HG03354 (cell line): ENCODE data around the gene CD81.
"Not testable (repeated sequence)": the region's sequence is repeated elsewhere in the genome, so short reads cannot be mapped to it uniquely, and the experiment has no call there.

Experiments used
- ATAC-seq: cut with Tn5 transposase; IDR thresholded peaks from one replicate; pipeline ENCODE4 v1.9.1; 2021; ENCODE audit warnings: mild to moderate bottlenecking; ENCODE audit not compliant: unreplicated experiment, poor library complexity, severe bottlenecking

The CD81 gene

GRCh38 chr11:2355000-2355644, 22.0 kb upstream of the CD81 start:
- ATAC-seq = no peak

- no peak for ATAC-seq
Observed at GRCh38 chr11:2357246-2357645, 19.9 kb upstream of the CD81 start.

- ATAC-seq = not testable (repeated sequence)
Observed at GRCh38 chr11:2357651-2358050, 19.5 kb upstream of the CD81 start.

- no peak for ATAC-seq
Observed at GRCh38 chr11:2358754-2359442, 18.2 kb upstream of the CD81 start.

- ATAC-seq = no peak
Observed at GRCh38 chr11:2359557-2359956, 17.6 kb upstream of the CD81 start.

GRCh38 chr11:2360081-2360642, 16.9 kb upstream of the CD81 start:
- ATAC-seq = no peak

GRCh38 chr11:2361565-2361964, 15.5 kb upstream of the CD81 start:
- no peak for ATAC-seq

- no peak for ATAC-seq
Observed at GRCh38 chr11:2362414-2362813, 14.7 kb upstream of the CD81 start.

GRCh38 chr11:2363130-2363529, 14.0 kb upstream of the CD81 start:
- ATAC-seq = no peak

GRCh38 chr11:2363577-2364370, 13.3 kb upstream of the CD81 start:
- ATAC-seq = no peak

- not testable (repeated sequence) for ATAC-seq
Observed at GRCh38 chr11:2364386-2364785, 12.7 kb upstream of the CD81 start.

GRCh38 chr11:2365571-2366210, 11.4 kb upstream of the CD81 start:
- ATAC-seq = no peak

- ATAC-seq = no peak
Observed at GRCh38 chr11:2366276-2366675, 10.8 kb upstream of the CD81 start.

- no peak for ATAC-seq
Observed at GRCh38 chr11:2366733-2367132, 10.4 kb upstream of the CD81 start.

GRCh38 chr11:2367266-2368160, 9.6 kb upstream of the CD81 start:
- no peak for ATAC-seq

GRCh38 chr11:2368178-2368850, 8.8 kb upstream of the CD81 start:
- no peak for ATAC-seq

GRCh38 chr11:2368851-2369180, 8.3 kb upstream of the CD81 start:
- no peak for ATAC-seq

GRCh38 chr11:2369320-2369719, 7.8 kb upstream of the CD81 start:
- no peak for ATAC-seq

- no peak for ATAC-seq
Observed at GRCh38 chr11:2369896-2370295, 7.2 kb upstream of the CD81 start.
